Type B pancreatic cell (in vitro differentiated cells): ENCODE data around the gene RPL7L1. TPM values are rescaled to one million over a fixed set of nuclear protein-coding genes. Genes with fewer than 3 reads are reported as not detected.

Experiments
- DNase-seq: peaks from one replicate; pipeline ENCODE4 v3.0.0; 2021; ENCODE audit warnings: mixed read lengths; ENCODE audit not compliant: unreplicated experiment; ENCODE audit errors: extremely low spot score
- H3K27ac Mint-ChIP-seq: 2 replicates; pipeline ENCODE4 v1.8.0; 2021; ENCODE audit warnings: mild to moderate bottlenecking, mixed read lengths
- H3K27me3 Mint-ChIP-seq: 2 replicates; pipeline ENCODE4 v1.8.0; 2021; ENCODE audit warnings: mixed read lengths
- H3K36me3 Mint-ChIP-seq: 2 replicates; pipeline ENCODE4 v1.8.0; 2021; ENCODE audit warnings: mixed read lengths
- H3K4me1 Mint-ChIP-seq: one replicate; pipeline ENCODE4 v1.8.0; 2021; ENCODE audit warnings: mixed read lengths; ENCODE audit not compliant: unreplicated experiment
- H3K4me3 Mint-ChIP-seq: 2 replicates; pipeline ENCODE4 v1.8.0; 2021; ENCODE audit warnings: mild to moderate bottlenecking, mixed read lengths
- H3K9me3 Mint-ChIP-seq: 2 replicates; pipeline ENCODE4 v1.8.0; 2021; ENCODE audit warnings: mixed read lengths
- CTCF ChIP-seq: fragments of 200-600 bp; sonication (generic); conservative IDR thresholded peaks from 2 replicates; pipeline ENCODE4 v1.5.0; 2021; ENCODE audit warnings: antibody characterized with exemption, mild to moderate bottlenecking
- total RNA-seq: library from RNA; stranded (reverse); gene quantifications from 2 replicates; pipeline ENCODE4 v1.2.1, GENCODE V29; 2021; ENCODE audit warnings: low replicate concordance

Gene RPL7L1
- total RNA-seq, 1 donor from 2014 or later = 101 TPM

GRCh38 chr6:42937548-42938427, 58.4 kb downstream of the RPL7L1 start:
- H3K4me3 Mint-ChIP-seq = no peak overlapping the region
- H3K4me1 Mint-ChIP-seq = peaks cover 7% of the 10 kb centered on the region
- no peaks in the 10 kb centered on the region for H3K27me3 Mint-ChIP-seq
- H3K27ac Mint-ChIP-seq = no peak overlapping the region
- DNase-seq = no peak
- no peak for TF ChIP-seq CTCF
- H3K36me3 Mint-ChIP-seq = peaks cover 18% of the 10 kb centered on the region
- H3K9me3 Mint-ChIP-seq = no peaks in the 10 kb centered on the region

- no peaks in the 10 kb centered on the region for H3K9me3 Mint-ChIP-seq
These were observed 59.0 kb downstream of the RPL7L1 start for GRCh38 chr6:42938428-42938796.

GRCh38 chr6:42938987-42939809, 59.8 kb downstream of the RPL7L1 start:
- Mint-ChIP-seq H3K27ac (no peak overlapping the region), H3K36me3 (peaks cover 11% of the 10 kb centered on the region), H3K4me1 (no peaks in the 10 kb centered on the region), H3K27me3 (no peaks in the 10 kb centered on the region), H3K9me3 (no peaks in the 10 kb centered on the region), H3K4me3 (no peak overlapping the region)
- no peak for DNase-seq
- TF ChIP-seq CTCF = no peak

More at GRCh38 chr6:42938428-42938796, 59.0 kb downstream of the RPL7L1 start:
- Mint-ChIP-seq H3K27me3 (no peaks in the 10 kb centered on the region), H3K4me1 (peaks cover under 1% of the 10 kb centered on the region), H3K27ac (no peak overlapping the region), H3K4me3 (no peak overlapping the region), H3K36me3 (peaks cover 12% of the 10 kb centered on the region)
- TF ChIP-seq CTCF = no peak
- no peak for DNase-seq

Other genes with a start within 250 kb of the RPL7L1 start
- not detected in 2 replicates for gene PRPH2, start 157.0 kb upstream of the RPL7L1 start, total RNA-seq
- gene TBCC, start 133.5 kb upstream of the RPL7L1 start, total RNA-seq = 29.3 and 34.8 TPM in 2 replicates
- gene BICRAL, start 97.6 kb upstream of the RPL7L1 start, total RNA-seq = 9.1 and 9.3 TPM in 2 replicates
- gene PTCRA, start 36.4 kb downstream of the RPL7L1 start, total RNA-seq = not detected in 2 replicates
- 37.9 and 57.6 TPM in 2 replicates for gene CNPY3, start 49.9 kb downstream of the RPL7L1 start, total RNA-seq
- gene GNMT, start 81.1 kb downstream of the RPL7L1 start, total RNA-seq = 0.26 and 0.39 TPM in 2 replicates
- 34.4 and 35.9 TPM in 2 replicates for gene PEX6, start 99.6 kb downstream of the RPL7L1 start, total RNA-seq
- 35.1 and 55.1 TPM in 2 replicates for gene PPP2R5D, start 105.0 kb downstream of the RPL7L1 start, total RNA-seq
- gene MEA1, start 134.3 kb downstream of the RPL7L1 start, total RNA-seq = 54.1 and 67.5 TPM in 2 replicates
- 96.4 and 104 TPM in 2 replicates for gene KLHDC3, start 134.6 kb downstream of the RPL7L1 start, total RNA-seq
- 51.7 and 56.7 TPM in 2 replicates for gene RRP36, start 142.0 kb downstream of the RPL7L1 start, total RNA-seq
- gene CUL7, start 174.2 kb downstream of the RPL7L1 start, total RNA-seq = 53.7 and 65.0 TPM in 2 replicates
- 58.6 and 71.8 TPM in 2 replicates for gene MRPL2, start 179.8 kb downstream of the RPL7L1 start, total RNA-seq
- 33.2 and 36.4 TPM in 2 replicates for gene KLC4, start 180.0 kb downstream of the RPL7L1 start, total RNA-seq
- 115 and 155 TPM in 2 replicates for gene PTK7, start 196.7 kb downstream of the RPL7L1 start, total RNA-seq